ENCODE results near the gene LDLRAP1.

- TF ChIP-seq CTCF (conservative IDR thresholded peaks at IDR 0.05) (no peak), EZH2 (IDR thresholded peaks at IDR 0.05; ENCODE audit: low read depth) (no peak)
Measured at GRCh38 chr1:25577134-25577920, 33.9 kb downstream of the LDLRAP1 start.

Data from PC-9 (cell line).